OCI-LY3 (cell line): Measurements from ENCODE around the gene EMC7.

Experiments
- CTCF ChIP-seq: fragments of 200-600, 300-600 bp; sonication (generic); IDR thresholded peaks from 2 replicates; pipeline ENCODE4 v1.5.1; 2014; ENCODE audit warnings: antibody characterized with exemption, low read length, low read depth
- EZH2phosphoT487 ChIP-seq: fragments of 200-600 bp; shearing (Covaris generic); IDR thresholded peaks from 2 replicates; pipeline ENCODE4 v1.6.1; 2018; ENCODE audit warnings: antibody characterized with exemption, mixed run types, low read depth

- TF ChIP-seq CTCF (no peak), EZH2phosphoT487 (no peak)
Observed at GRCh38 chr15:34065261-34065660, 36.4 kb downstream of the EMC7 start.
